Ecto neural progenitor cell (in vitro differentiated cells): ENCODE data around the gene PNKD.
A peak's percentile ranks its signal among the peaks of the same experiment; 100 is the strongest.
"Not testable (repeated sequence)": the region's sequence is repeated elsewhere in the genome, so short reads cannot be mapped to it uniquely, and the experiment has no call there.

Experiments
- DNase-seq: peaks from one replicate; pipeline ENCODE4 v3.0.0-alpha.2; 2018; ENCODE audit warnings: low spot score

PNKD gene

DNA sequence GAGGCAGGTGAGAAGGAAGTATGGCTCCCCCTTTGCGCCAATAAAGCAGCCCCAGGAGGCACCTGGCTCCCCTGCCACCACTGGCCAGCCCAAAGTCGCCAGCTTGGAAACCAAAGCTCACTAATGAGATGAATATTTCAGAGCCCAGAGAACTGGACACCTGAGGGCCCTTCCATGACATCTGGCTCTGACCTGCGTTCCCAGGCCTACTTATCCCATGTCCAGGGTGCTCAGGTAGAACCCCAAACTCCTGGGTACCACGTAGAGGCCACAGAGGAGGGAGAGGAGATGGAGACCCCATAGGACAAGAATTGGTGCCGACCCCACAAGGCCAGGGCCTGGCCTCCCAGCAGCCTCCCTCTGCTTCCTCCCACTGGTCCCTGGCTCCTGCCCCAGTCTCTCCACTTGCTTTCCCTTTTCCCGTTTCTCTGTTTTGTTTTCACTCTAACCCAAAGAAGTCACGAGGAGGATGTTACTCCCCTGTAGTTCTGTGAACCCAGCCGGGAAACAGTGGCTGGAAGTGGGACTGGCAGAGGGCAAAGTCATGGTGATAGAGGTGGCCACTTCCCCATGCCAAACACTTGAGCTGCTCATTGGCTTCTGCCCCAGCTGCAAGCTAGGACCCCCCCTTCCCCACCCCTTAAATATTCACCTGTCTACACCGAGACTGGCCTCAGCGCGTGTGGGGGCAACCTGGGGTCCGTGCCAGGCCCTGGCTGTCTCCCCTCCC is 21.2 kb downstream of the PNKD start:
- DNase-seq: no peak

DNA sequence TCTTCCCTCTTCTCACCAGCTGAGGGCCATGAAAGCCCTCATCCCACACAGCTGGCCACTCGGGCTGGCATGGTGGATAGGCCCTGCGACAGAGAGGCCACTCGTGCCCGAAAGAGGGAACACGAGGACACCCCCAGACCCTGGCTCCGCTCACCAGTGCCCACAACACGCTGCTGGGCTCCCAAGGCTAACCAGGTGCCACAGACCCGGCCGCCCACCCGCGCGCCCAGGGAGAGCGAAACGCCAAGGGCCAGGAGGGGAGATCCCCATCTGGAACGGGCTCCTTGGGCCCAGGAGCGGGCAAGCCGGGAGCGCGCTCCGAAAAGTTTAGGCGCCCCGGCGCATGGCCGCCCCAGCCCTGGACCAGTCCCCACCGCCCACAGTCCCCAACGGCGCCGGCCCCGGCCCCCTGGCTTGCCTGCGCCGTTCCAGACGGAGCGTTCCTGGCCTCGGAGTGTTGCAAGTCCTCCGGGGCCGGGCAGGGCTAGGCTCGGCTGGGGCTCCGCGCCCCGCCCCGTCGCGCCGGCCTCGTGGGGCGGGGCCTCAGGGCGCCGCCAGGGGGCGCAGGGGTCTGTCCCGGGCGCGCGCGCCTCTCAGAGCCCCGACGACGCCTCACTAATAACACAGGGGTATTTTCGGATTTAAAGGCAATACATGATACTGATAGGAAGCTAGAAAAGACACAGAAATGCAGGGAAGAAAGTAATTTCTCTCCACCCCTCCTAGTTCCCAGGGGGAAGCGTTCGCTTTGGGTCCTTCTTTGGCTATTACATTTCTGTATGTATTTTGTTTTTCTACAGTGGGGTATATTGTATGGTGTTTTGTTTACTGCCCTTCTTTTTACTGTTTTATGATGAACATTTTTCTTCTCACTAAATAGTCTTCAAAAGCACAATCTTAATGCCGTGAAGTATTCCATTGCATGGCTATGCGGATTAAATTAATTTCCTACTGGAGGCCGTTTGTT is 22.0 kb downstream of the PNKD start, which contains the start of gene TMBIM1:
TMBIM1 (minus strand) TSS at position 456 of the 967 bp plus-strand sequence. CDS start 10,362 bp downstream, outside the sequence.
- peak; percentile 86 for DNase-seq

DNA sequence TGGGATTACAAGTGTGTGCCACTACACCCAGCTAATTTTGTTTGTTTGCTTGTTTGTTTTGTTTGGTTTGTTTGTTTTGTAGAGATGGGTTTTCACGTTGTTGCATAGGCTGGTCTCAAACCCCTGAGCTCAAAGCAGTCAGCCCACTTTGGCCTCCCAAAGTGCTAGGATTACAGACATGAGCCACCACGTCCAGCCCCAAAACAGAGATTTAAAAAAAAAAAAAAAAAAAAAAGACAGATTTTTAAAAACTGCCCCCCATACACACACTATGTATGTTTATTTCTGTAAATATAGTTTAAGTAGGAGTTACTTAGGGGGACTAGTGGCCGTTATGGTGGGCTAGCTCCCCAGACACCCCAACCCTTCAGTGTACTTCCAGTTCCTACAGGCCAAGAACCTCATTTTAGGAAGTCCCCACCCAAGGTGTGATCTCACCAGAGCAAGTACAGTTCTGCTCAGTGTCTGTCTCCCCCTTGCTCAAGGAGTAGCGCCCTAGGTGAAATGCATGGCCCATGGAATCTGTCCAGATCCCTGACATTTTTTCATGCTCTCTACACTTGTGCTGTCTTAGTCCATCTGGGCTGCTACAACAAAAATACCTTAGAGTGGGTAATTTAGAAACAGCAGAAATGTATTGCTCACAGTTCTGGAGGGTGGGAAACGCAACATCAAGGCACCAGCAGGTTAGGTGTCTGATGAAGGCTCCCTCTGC is 23.6 kb downstream of the PNKD start:
- no peak for DNase-seq

DNA sequence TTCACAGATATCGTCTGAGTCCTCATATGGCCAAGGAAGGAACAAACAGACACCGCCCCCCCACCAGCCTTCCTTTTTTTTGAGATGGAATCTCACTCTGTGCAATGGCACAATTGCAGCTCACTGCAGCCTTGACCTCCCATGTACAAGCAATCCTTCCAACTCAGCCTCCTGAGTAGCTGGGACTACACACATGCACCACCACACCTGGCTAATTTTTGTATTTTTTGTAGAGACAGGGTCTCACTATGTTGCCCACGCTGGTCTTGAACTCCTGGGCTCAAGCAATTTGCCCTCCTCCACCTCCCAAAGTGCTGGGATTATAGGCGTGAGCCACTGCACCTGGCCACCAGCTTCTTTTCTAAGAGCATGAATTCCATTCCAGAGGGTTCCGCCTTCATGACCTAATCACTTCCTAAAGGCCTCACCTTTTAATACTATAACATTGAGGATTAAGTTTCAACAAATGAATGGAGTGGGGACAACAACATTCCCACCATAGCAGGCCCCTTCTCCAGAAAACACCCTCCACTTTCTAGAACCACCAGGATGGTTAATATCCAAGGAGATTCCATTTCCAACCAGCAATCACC is 24.2 kb downstream of the PNKD start:
- DNase-seq: no peak

DNA sequence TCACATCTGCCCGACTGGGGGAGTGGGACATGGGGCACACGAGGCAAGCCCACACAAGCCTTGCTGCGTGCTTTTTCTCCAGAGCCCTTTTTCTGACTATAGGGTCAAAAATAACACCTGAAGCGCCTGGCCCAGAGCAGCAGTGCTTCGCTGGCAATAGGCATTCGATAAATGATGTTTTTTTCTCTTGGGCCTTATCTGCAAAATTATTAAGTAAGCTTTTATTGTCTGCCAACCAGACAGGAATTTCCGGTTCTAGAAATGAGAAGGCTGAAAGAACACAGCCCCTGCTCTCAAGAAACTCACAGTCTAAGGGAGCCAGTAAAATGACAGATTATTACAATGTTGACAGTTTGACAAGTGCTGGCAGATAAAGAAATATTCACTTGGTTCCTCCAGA is 24.7 kb downstream of the PNKD start:
- DNase-seq: no peak

DNA sequence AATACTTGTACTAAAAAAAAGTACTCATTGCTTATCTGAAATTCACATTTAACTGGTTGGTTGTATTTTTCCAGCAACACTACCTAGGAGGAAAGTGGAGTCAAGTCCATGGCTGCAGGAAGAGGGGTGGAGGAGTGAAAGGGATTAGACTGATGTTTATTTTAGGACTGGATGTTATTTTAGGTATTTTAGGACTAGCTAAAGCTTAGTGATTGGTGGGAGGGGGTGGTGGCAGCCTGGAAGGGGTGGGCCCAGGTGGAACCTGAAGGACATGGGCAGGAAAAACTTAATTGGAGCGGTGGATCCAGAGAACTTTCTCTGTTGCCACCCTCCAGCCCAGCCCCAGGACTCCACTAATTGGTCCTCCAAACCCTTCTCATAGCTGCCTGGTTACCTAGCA is 25.9 kb downstream of the PNKD start:
- DNase-seq: no peak

DNA sequence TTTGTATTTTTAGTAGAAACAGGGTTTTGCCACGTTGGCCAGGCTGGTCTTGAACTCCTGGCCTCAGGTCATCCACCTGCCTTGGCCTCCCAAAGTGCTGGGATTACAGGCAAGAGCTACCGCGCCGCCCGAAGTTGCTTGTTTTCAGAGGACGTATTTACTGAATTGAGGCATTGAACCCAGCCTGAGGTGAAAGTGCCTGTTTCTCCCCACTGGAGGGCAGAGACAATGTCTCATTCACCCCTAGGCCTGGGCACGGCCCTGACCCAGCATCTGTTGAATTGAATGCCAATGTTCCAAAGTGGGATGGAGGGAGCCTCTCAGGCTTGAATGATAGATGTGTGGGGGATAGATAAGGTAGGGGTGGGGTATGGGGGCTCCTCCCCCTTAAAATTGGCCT is 26.5 kb downstream of the PNKD start:
- DNase-seq: no peak

DNA sequence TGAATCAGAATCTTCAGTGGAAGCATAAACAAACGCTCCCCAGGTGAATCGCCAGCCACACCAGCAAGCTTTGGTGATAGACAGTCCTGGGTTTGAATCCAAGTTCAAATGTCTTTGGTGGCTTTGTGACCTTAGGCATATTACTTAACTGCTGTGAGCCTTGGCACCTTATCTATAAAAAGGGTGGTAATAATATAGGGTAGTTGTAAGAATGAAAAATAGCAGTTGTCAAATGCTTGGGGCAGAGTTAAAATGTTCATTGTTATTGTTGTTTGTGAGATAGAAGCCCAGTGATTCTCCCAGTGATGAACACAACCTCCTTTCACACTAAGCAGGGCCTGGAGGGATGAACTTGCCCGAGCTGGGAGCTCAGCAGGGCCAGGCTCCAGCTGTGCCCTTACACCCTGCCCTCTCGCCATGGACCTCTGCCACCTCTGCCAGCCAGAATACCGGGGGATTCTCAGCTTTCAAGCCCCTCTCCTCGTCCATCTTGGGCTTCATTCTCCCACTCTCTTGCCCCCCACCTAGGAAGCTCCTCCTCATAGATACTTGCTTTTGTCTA is 28.1 kb downstream of the PNKD start:
- no peak for DNase-seq

DNA sequence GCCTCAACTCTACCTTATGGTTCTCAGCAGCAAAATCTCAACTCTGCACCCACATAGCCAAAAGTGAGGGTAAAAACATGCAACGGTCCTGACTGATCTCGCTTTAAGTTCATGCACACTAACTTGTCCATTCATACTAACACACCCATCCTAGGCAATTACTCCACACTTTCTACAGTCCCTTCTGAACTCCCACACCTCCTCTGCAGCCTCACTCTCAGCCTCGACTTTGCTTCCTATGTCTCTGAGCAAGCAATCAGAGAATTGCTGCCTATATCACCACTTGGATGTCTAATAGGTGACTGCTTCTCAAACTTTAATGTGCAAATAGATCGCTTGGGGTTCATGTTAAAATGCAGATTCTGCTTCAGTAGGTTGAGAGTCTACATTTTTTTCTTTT is 29.8 kb downstream of the PNKD start:
- DNase-seq: no peak

DNA sequence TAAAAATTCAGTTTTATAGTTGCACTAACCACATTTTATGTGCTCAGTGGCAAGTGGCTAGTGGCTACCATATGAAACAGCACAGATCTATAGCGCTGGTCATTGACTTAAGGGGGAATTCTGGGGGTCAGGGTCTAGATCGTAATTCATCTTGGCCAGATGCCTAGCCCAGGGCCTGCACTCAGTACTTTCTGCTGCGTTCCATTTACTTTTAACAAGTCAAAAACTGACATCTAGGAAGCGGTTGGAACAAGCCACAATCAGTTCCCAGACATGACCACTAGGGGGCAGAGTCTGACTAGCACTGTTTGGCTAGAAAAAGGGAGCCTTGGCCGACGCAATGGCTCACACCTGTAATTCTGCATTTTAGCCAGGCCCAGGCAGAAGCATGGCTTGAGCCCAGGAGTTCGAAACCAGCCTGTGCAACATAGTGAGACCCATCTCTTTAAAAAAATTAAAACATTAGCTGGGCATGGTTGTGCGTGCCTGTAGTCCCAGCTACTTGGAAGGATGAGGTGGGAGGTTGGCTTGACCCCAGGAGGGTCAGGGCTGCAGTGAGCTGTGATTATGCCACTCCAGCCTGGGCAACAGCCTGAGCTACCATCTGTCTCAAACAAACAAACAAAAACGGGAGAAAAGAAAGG is 31.0 kb downstream of the PNKD start:
- peak; percentile 89 for DNase-seq

DNA sequence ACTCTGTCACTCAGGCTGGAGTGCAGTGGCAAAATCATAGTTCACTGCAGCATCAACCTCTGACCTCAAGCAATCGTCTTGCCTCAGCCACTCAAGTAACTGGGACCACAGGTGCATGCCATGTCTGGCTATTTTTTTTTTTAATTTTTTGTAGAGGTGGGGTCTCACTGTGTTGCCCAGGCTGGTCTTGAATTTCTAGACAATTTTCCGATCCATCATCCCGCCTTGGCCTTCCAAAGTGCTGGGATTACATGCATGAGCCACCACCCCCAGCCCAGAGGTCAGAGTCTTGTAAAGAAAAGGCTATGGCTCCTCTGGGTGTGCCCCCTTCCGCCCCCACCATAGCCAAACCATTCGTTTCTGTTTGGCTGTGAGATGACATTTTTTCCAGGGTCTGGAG is 35.1 kb downstream of the PNKD start:
- no peak for DNase-seq

DNA sequence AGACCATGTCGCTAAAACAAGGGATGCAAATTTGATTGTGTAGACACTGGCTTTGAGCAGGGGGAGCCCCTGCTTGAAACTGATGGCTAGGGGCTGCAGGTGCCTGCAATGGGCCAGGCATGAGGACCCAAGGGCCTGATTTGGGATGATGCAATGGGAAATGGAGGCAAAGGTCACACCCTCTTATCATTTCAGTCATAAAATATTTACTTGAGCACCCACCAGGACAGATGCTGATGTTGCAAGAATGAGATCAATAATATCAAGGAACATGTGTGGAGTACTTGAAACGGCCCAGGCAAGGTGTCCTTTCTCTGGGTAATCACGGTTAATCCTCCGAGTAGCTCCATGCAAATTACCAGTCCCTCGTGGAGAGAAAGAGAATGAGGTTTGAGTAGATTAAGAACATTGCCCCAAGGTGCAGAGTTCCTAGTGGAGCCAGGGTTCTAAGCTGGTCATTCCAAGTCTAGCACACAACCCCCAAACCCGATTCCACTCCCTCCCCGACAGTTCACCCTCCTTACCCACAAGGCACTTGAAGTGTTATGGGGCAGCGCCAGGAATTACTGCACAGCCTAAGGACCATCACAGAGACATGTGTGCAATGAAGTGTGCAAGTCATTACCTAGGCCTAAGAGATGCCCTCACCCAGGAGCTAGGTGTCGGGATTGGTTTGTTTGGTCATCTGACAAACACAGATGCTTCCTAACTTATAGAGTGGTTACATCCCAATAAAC is 36.0 kb downstream of the PNKD start:
- no peak for DNase-seq

DNA sequence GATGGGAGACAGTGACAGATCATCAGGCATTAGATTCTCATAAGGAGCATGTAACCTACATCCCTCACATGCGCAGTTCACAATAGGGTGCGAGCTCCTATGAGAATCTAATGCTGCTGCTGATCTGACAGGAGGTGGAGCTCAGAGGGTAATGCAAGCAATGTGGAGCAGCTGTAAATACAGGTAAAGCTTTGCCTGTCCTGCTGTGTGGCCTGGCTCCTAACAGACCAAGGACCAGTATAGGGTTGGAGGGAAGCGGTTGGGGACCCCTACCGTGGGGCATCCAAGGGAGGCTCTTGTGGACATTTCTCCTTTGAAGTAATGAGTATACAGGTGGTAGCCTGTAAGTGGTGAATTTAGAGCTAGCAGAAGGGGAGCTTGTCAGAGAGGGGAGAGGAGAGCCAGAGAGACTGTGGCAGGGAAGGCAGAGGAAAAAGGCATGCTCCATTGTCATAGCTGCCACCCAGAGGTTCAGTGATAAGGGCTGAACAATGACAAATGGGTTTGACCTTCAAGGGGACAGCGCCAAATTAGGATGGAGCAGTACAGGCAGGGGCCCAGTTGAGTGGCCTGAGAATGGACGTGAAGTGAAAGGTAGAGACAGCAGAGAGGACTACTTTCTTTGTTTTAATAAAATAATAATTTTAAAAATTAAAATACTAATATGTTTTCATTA is 37.2 kb downstream of the PNKD start:
- DNase-seq: no peak

DNA sequence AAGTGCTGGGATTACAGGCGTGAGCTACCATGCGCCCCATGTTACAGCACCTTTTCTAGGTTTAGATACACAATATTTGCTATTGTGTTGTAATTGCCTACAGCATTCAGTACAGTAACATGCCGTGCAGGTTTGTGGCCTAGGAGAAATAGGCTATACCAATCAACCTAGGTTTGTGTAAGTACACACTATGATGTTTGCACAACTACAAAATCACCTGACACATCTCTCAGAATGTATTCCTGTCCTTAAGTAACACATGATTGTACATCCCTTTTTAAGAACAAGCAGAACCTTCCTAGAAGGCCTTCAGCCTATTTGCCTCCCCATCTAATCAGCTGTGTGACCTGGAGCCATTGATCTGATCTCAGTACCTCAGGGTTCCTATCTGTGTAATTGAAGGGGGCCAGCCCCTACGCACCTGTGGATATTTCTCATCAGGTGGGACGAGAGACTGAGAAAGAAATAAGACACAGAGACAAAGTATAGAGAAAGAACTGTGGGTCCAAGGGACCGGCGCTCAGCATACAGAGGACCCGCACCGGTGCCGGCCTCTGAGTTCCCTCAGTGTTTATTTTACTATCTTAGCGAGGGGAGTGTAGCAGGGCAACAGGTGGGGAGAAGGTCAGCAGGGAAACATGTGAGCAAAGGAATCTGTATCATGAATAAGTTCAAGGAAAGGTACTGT is 40.7 kb downstream of the PNKD start:
- DNase-seq: no peak

DNA sequence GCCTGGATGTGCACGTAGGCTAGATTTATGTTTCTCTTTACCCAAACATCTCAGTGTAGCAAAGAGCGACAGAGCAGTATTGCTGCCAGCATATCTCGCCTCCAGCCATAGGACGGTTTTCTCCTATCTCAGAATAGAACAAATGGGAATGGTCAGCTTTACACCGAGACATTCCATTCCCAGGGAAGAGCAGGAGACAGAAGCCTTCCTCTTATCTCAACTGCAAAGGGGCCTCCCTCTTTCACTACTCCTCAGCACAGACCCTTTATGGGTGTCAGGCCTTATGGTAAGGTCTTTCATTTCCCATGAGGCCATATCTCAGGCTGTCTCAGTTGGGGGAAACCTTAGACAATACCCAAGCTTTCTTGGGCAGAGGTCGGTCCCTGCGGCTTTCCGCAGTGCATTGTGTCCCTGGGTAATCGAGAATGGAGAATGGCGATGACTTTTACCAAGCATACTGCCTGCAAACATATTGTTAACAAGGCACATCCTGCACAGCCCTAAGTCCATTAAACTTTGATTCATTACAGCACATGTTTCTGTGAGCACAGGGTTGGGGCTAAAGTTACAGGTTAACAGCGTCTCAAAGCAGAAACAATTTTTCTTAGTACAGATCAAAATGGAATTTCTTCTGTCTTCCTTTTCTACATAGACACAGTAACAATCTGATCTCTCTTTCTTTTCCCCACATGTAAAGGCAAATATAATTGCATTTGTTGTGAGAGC is 41.4 kb downstream of the PNKD start:
- DNase-seq: not testable (repeated sequence)

DNA sequence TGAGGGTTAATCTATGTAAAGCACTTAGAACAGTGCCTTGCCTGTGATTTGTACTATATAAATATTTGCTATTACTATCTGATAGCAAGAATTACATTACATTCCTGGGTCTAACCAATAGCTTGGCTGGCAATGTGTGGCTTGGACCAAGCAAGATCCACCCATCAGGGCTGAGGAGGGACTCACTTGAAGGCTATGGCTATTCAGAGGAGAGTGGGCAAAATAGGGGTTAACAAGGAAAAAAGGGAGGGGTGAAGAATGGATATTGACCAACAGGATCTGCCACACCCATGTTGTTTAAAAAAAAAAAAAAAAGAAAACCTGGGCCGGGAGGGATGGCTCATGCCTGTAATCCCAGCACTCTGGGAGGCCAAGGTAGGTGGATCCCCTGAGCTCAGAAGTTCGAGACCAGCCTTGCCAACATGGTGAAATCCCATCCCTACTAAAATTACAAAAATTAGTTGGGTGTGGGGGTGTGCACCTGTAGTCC is 42.0 kb downstream of the PNKD start:
- DNase-seq: no peak

DNA sequence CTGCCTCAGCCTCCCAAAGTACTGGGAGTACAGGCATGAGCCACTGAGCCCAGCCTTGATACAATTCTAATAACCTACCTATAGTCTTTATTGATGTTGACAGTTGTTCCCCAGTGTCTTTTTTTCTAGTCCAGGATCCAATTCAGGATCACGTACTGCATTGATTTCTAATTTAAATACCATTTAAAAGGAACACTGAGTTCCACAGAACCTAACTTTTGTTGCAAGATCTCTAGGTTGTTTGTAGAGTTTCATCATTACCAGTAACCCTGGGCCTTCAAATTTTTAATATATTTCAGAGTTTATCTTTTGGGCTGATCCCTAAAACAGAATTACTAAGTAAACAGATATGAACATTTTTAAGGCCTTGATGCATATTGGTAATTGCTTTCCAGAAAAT is 43.0 kb downstream of the PNKD start:
- DNase-seq: no peak

DNA sequence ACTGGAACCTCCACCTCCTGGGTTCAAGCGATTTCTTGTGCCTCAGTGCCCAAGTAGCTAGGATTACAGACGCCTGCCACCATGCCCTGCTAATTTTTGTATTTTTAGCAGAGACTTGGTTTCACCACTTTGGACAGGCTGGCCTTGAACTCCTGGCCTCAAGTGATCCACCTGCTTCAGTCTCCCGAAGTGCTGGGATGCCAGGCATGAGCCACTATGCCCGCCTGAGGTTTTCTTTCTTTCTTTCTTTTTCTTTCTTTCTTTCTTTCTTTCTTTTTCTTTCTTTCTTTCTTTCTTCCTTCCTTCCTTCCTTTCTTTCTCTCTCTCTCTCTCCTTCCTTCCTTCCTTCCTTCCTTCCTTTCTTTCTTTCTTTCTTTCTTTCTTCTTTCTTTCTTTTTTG is 44.4 kb downstream of the PNKD start:
- not testable (repeated sequence) for DNase-seq
